OCI-LY7 (cell line): Measurements from ENCODE around the gene NDUFAF2. TPM values are rescaled to one million over a fixed set of nuclear protein-coding genes. Genes with fewer than 3 reads are reported as not detected.

Experiments used
- BruUV-seq: library from RNA; stranded (reverse); fragments of 400-500 nt; replicated peaks from 2 replicates; lab custom pipeline; 2021; lab: Mats Ljungman, UMichigan
- CTCF ChIA-PET: fragments of 300-600 bp; sonication (Branson Sonifier 250); formaldehyde crosslinking; loops from one replicate; lab custom pipeline; 2022; ENCODE audit warnings: antibody characterized with exemption; ENCODE audit not compliant: unreplicated experiment; lab: Charles Lee
- POLR2A ChIA-PET: fragments of 300-600 bp; sonication (Branson Sonifier 250); formaldehyde crosslinking; loops from one replicate; lab custom pipeline; 2022; ENCODE audit warnings: antibody characterized with exemption; lab: Charles Lee
- DNase-seq: peaks from one replicate; pipeline ENCODE4 v3.0.0-alpha.2; 2015; ENCODE audit warnings: low spot score
- H2AFZ ChIP-seq: fragments of 200-600 bp; sonication (generic), shearing (Covaris generic); 2 replicates; pipeline ENCODE4 v1.6.1; 2014; ENCODE audit warnings: mild to moderate bottlenecking, antibody characterized with exemption, low read length, moderate library complexity
- H3K27ac ChIP-seq: fragments of 200-600 bp; sonication (generic); 2 replicates; pipeline ENCODE4 v1.5.1; 2014; ENCODE audit warnings: mixed run types, low read depth, mild to moderate bottlenecking, moderate library complexity, low read length, inconsistent platforms; ENCODE audit not compliant: poor library complexity, severe bottlenecking
- H3K36me3 ChIP-seq: fragments of 200-600 bp; sonication (generic); 2 replicates; pipeline ENCODE4 v1.6.1; 2014; ENCODE audit warnings: mild to moderate bottlenecking, antibody characterized with exemption, low read length, moderate library complexity, mixed read lengths; ENCODE audit not compliant: insufficient read depth
- H3K4me1 ChIP-seq: fragments of 200-600 bp; sonication (generic); 2 replicates; pipeline ENCODE4 v1.5.1; 2014; ENCODE audit warnings: mild to moderate bottlenecking, low read length; ENCODE audit not compliant: insufficient read depth, poor library complexity, severe bottlenecking
- H3K4me2 ChIP-seq: fragments of 200-600 bp; sonication (generic); 2 replicates; pipeline ENCODE4 v1.6.1; 2014; ENCODE audit warnings: mild to moderate bottlenecking, low read length
- H3K4me3 ChIP-seq: fragments of 200-600 bp; sonication (generic); 2 replicates; pipeline ENCODE4 v1.5.1; 2014; ENCODE audit warnings: mild to moderate bottlenecking, low read depth, low read length; ENCODE audit not compliant: poor library complexity, severe bottlenecking
- H3K79me2 ChIP-seq: fragments of 200-600 bp; sonication (generic); 2 replicates; pipeline ENCODE4 v1.6.1; 2016; ENCODE audit warnings: low read depth, mild to moderate bottlenecking, low read length, moderate library complexity, mixed read lengths; ENCODE audit not compliant: insufficient read depth
- H3K9me2 ChIP-seq: fragments of 200-600 bp; sonication (generic); 2 replicates; pipeline ENCODE4 v1.6.1; 2016; ENCODE audit warnings: mild to moderate bottlenecking, low read length, mixed read lengths; ENCODE audit not compliant: insufficient read depth
- H3K9me3 ChIP-seq: fragments of 200-600 bp; sonication (generic); 2 replicates; pipeline ENCODE4 v1.6.1; 2014; ENCODE audit warnings: mild to moderate bottlenecking, mixed run types, low read length, mixed read lengths
- H4K20me1 ChIP-seq: fragments of 200-600 bp; sonication (generic); 2 replicates; pipeline ENCODE4 v1.6.1; 2014; ENCODE audit warnings: mild to moderate bottlenecking, antibody characterized with exemption, low read length, moderate library complexity, mixed read lengths; ENCODE audit not compliant: insufficient read depth
- EZH2phosphoT487 ChIP-seq: fragments of 200-600 bp; sonication (generic); IDR thresholded peaks from 2 replicates; pipeline ENCODE4 v1.6.1; 2018; ENCODE audit warnings: low read depth, borderline replicate concordance, mild to moderate bottlenecking, mixed run types, antibody characterized with exemption, low read length, moderate library complexity, mixed read lengths
- intact Hi-C: fragments of 100-400 bp; cut with micrococcal nuclease; formaldehyde crosslinking; loops from one replicate; pipeline ENCODE4 v1.10.0; 2022; ENCODE audit not compliant: unreplicated experiment
- total RNA-seq, 2 experiments: library from RNA; depleted of rRNA in 1 of 2; stranded (reverse); fragments of >200 nt in 1 of 2; shearing (Covaris generic) in 1 of 2; gene quantifications; 2 replicates each; pipeline ENCODE4 v1.2.3, GENCODE V29; 2014 to 2022
- TF ChIP-seq, protein P1 (sequence below): fragments of 200-600 bp; sonication (generic); conservative IDR thresholded peaks from 2 replicates; pipeline ENCODE4 v1.5.1; 2014; ENCODE audit warnings: mild to moderate bottlenecking, antibody characterized with exemption, low read length, moderate library complexity, mixed read lengths

The NDUFAF2 gene
- total RNA-seq, 2 experiments from 2014 or later: 20.8 to 36.8 TPM

DNA sequence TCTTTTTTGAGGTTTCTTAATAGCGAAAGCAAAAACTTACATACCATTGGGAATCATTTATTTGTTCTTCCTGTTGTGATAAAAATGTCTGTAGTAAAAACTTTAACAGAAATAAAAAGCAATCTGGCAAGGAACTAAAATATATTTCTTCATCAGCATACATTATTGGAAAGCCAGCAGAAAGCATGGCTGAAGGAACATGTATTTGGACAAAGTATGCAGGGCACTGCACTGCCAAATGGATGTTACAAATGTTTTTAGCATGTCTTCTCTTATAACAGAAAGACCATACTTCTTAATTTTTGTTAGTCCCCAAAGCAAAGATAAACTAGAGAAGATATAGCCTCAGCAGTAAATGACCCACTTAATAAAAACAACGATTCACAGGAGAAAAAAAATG lies 136.7 kb downstream of the NDUFAF2 start:
- H3K4me3 ChIP-seq: no peak overlapping the region
- no peak overlapping the region for H2AFZ ChIP-seq
- no peaks in the 10 kb centered on the region for H3K36me3 ChIP-seq
- TF ChIP-seq, protein P1, sequence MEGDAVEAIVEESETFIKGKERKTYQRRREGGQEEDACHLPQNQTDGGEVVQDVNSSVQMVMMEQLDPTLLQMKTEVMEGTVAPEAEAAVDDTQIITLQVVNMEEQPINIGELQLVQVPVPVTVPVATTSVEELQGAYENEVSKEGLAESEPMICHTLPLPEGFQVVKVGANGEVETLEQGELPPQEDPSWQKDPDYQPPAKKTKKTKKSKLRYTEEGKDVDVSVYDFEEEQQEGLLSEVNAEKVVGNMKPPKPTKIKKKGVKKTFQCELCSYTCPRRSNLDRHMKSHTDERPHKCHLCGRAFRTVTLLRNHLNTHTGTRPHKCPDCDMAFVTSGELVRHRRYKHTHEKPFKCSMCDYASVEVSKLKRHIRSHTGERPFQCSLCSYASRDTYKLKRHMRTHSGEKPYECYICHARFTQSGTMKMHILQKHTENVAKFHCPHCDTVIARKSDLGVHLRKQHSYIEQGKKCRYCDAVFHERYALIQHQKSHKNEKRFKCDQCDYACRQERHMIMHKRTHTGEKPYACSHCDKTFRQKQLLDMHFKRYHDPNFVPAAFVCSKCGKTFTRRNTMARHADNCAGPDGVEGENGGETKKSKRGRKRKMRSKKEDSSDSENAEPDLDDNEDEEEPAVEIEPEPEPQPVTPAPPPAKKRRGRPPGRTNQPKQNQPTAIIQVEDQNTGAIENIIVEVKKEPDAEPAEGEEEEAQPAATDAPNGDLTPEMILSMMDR: no peak
- TF ChIP-seq EZH2phosphoT487: no peak
- ChIA-PET CTCF (no interaction called here), POLR2A (no interaction called here)
- H3K4me2 ChIP-seq: no peak overlapping the region
- intact Hi-C loops: no loop called here
- DNase-seq: no peak
- H3K27ac ChIP-seq: no peak overlapping the region
- no peaks in the 10 kb centered on the region for H3K4me1 ChIP-seq
- BruUV-seq: no TSS peak
- H4K20me1 ChIP-seq: no peaks in the 10 kb centered on the region
- H3K9me2 ChIP-seq: no peaks in the 10 kb centered on the region
- no peaks in the 10 kb centered on the region for H3K9me3 ChIP-seq
- no peaks in the 10 kb centered on the region for H3K79me2 ChIP-seq

DNA sequence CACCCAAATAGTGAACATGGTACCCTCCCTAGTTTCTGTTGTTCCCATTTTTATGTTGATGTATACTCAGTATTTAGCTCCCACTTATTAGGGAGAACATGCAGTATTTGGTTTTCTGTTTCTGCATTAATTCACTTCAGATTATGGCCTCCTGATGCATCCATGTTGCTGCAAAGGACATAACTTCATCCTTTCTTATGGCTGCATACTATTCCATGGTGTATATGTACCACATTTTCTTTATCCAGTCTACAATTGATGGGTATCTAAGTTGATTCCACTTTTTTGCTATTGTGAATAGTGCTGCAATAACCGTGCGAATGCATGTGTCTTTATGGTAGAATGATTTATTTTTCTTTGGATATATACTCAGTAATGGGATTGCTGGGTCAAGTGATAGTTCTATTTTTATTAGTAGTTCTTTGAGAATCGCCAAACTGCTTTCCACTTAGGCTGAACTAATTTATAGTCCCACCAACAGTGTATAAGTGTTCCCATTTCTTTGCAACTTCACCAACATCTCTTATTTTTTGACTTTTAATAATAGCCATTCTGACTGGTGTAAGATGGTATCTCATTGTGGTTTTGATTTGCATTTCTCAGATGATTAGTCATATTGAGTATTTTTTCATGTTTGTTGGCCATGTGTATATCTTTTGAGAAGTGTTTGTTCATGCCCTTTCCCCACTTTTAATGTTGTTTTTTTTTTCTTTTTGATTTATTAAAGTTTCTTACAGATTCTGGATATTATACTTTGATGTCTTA lies 137.7 kb downstream of the NDUFAF2 start:
- no peak for TF ChIP-seq EZH2phosphoT487
- TF ChIP-seq, protein P1: no peak
- ChIA-PET CTCF (no interaction called here), POLR2A (no interaction called here)
- Histone ChIP-seq H3K27ac (no peak overlapping the region), H3K4me2 (no peak overlapping the region), H3K4me3 (no peak overlapping the region), H3K79me2 (no peaks in the 10 kb centered on the region), H3K9me3 (no peaks in the 10 kb centered on the region), H3K36me3 (no peaks in the 10 kb centered on the region), H4K20me1 (no peaks in the 10 kb centered on the region), H3K4me1 (no peaks in the 10 kb centered on the region), H3K9me2 (no peaks in the 10 kb centered on the region), H2AFZ (no peak overlapping the region)
- no TSS peak for BruUV-seq
- no peak for DNase-seq
- intact Hi-C loops: no loop called here

DNA sequence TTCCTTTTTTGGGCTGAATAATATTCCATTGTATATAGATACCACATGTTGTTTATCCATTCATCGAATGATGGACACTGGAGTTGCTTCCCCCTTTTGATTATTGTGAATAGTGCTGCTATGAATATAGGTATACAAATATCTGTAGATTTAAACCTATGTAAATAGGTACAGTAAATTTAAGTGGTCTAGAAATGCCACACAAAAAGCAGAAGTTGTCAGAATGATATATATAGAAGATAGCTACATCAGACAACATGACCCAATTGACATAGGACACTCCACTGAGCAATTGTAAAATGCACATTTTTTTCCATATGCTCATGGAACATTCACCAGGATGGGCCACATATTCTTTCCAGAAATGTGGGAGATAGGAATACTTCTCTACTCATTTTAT lies 139.7 kb downstream of the NDUFAF2 start:
- no peak overlapping the region for H2AFZ ChIP-seq
- no peak overlapping the region for H3K27ac ChIP-seq
- TF ChIP-seq, protein P1: no peak
- no peak for TF ChIP-seq EZH2phosphoT487
- H3K4me2 ChIP-seq: no peak overlapping the region
- no peak for DNase-seq
- no peaks in the 10 kb centered on the region for H3K9me3 ChIP-seq
- BruUV-seq: no TSS peak
- no peaks in the 10 kb centered on the region for H4K20me1 ChIP-seq
- H3K79me2 ChIP-seq: no peaks in the 10 kb centered on the region
- no peaks in the 10 kb centered on the region for H3K9me2 ChIP-seq
- no peak overlapping the region for H3K4me3 ChIP-seq
- H3K36me3 ChIP-seq: no peaks in the 10 kb centered on the region
- intact Hi-C loops: no loop called here
- H3K4me1 ChIP-seq: no peaks in the 10 kb centered on the region
- CTCF ChIA-PET: no interaction called here
- POLR2A ChIA-PET: no interaction called here
